DMS 273 (cell line): ENCODE measurements around the gene MAP1LC3B2.

Experiments
- DNase-seq: peaks from one replicate; lab custom pipeline; 2025; ENCODE audit not compliant: unreplicated experiment; lab: John Stamatoyannopoulos, UW

Gene MAP1LC3B2

GRCh38 chr12:116537101-116537904 lies 21.9 kb upstream of the MAP1LC3B2 start:
- no peak for DNase-seq

DNA sequence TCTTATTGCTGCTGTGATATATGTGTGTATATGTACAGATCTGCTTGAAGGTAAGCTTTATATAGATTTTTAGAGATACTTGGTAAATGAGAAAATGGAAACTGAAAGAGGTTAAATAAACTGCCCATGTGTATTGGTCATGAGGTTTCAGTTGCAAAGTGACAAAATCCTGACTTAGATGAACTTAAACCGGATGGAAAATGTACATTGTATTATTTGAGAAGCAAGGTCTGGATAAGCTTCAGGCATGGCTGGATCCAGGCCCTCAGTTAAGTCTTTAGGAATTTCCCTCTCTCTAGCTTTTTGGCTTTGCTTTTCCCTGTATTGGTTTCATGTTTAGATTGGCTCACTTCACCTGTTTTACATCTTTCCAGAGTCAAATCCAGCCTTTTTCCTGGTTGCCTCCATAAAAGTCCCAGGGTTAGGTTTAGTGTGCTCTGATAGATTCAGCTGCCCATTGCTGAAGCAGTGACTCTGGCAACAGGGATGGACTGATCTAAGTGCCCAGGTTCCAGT lies 21.0 kb upstream of the MAP1LC3B2 start:
- no peak for DNase-seq

DNA sequence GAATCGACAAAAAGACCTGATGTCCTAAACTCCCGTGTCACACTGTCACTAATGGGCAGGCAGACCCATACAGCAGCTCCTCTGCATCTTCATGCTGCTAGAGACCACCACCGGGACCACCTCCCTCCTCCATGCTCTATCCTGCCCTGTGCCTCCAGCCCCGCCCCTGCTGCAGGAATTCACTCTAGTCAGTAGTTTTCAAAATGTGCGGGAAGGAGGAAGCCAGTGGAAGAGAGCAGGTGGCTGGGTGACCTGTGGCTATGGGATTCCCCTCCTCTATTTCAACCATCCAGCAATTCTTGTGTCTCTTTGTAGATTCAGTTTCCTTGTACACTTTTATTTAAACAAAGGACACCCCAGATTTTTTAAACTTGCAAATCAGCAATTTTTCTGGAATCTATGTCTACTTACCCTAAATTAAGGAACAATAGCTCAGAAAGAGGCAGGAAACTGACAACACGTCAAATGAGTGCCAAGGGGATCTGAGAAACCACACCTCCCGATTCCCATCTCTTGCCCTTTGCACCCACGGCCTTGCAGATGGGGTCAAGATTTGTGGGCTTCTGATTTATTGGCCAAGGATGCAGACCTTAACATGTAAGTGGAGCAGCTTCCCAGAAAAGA lies 20.4 kb upstream of the MAP1LC3B2 start:
- DNase-seq = no peak

- no peak for DNase-seq
Measured at GRCh38 chr12:116539361-116539771, 19.8 kb upstream of the MAP1LC3B2 start.

- peak; percentile 74 for DNase-seq
Measured at GRCh38 chr12:116539905-116540482, 19.2 kb upstream of the MAP1LC3B2 start.

DNA sequence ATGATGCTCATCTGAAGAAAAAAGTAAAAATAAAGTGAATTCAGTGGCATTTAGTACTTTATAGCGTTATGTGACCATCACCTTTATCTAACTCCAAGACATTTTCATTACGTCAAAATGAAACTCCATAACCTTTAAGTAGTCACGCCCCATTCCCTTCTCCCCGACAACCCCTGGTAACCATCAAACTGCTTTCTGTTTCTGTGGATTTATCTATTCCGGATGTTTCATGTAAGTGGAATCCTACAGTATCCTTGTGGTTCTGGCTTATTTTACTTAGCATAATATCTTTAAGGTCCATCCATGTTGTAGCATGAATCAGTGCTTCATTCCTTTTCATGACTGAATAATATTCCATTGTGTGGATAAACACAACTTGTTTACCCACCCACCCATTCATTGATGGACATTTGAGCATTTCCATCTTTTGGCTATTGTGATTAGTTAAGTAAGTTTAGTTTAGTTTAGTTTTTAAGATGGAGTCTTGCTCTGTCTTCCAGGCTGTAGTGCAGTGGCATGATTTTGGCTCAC lies 18.5 kb upstream of the MAP1LC3B2 start:
- DNase-seq = no peak

GRCh38 chr12:116541547-116542344 lies 17.4 kb upstream of the MAP1LC3B2 start:
- no peak for DNase-seq

- no peak for DNase-seq
Measured at GRCh38 chr12:116542345-116542956, 16.7 kb upstream of the MAP1LC3B2 start.

GRCh38 chr12:116544656-116545055 lies 14.5 kb upstream of the MAP1LC3B2 start:
- DNase-seq = no peak

DNA sequence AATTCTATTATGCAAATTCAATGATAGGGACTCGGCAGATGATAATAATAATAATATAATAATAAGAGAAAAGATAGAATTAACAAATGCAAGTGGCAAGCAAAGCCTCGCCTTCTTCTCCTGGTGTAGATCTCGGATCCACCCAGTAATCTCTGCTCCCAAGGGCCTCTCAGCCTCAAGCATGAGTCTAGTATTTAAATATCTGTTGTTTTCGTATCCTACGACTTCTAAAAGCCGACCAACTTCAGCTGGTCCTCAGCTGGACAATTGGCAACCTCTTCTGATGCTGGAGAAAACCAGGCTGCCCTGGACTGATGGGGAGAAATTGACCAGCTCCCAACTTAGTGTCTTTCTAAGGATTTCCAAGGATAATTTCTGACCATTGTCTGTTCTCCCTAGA lies 14.0 kb upstream of the MAP1LC3B2 start:
- DNase-seq = no peak

DNA sequence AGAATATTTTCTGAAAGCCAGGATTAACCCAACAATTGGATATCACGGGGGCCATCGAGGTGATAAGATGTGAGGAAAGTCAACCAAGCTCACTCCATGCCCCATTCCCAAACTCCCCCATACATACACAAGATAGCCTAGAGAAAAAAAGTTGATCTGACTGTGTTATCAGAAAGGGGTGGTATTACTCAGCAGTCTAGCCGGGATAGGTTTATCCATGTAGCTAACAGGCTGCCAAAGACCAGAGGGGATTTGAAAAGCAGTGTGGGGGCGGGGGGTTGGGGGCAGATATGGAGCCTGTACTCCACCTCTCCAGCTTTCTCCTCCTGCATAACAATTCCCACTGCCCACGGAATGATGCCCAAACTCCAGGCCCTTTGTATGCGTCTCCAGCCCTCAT lies 13.2 kb upstream of the MAP1LC3B2 start:
- DNase-seq = no peak

- no peak for DNase-seq
Measured at GRCh38 chr12:116547955-116548501, 11.2 kb upstream of the MAP1LC3B2 start.

GRCh38 chr12:116549993-116550392 lies 9.2 kb upstream of the MAP1LC3B2 start:
- no peak for DNase-seq

DNA sequence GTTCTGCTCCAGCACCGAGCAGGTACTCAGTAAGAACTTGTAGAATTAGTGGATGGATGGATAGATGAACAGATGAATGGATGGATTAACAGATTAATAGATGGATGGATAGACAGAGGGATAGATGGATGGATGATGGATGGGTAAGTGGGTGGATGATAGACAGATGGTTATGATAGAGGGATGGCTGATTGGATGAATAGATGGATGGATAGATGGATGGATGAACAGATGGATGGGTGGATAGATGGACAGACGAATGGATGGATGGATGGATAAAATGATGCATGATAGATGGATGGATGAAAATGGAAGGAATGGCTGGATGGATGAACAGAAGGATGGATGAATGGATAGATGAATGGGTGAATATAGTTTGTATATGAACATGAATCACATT lies 8.0 kb upstream of the MAP1LC3B2 start:
- no peak for DNase-seq

- DNase-seq = no peak
Measured at GRCh38 chr12:116551619-116551951, 7.6 kb upstream of the MAP1LC3B2 start.

DNA sequence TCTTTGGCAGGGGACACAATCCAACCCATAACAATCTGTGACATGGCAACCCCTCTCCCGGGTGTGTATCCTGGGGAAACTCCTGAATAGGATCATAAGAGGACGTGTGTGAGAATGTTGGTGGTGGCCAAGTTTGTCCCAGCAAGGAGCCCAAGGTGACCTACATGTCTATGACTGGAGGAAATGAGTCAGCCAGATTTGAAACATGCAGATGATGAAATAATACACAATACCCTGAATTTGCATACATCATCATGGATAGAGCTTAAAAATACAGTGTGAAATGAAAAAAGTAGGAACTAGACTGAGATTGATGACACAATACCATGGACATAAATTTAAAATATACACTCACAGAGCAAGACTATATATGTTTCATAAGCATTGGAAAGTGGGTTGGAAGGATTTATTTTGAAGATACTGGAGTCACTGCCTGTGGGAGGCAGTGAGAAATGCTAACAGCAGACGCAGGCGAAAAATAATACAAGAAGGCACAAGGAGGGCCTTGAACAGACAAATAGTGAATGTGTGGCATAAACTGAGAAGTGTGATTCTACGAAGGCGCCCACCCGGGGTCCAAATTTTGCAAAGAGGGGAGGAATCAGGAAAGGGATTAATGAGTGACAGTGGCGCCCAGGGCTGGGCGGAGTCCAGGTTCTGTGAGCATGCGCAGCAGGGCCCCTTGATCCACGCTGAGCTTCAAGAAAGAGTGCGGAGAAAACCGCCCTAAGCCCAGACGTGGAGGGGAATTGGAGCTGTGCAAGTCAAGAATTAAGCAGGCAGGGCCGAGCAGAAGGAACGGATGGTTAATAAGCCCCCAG lies 7.0 kb upstream of the MAP1LC3B2 start:
- DNase-seq = no peak

DNA sequence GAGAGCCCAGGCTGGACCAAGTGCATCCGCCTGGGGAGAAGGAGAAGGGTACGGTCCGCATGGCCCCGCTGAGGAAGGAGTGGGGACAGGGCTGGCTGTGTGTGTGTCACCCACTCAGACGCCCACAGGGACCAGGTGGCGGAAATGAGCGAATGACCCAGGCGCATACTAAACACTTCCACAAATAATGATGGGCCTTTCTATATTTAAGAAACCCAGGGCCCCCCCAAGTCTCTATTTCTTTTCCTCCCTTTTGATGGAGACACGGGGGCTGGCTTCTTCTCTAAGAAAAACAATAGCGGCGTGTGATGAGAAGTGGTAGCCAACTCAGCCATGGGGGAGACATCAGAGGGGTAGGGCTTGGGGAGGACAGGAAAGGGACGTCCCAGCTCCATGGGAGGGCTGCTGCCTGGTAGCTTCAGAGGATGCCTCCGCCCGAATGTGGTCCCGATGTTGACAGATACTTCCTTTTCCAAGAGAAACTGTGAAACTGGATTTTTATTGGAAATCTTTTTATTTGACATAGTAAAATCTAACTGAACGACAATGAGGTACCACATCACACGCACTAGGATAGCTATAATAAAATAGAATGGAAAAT lies 6.3 kb upstream of the MAP1LC3B2 start:
- DNase-seq = no peak

GRCh38 chr12:116556356-116556952 lies 2.7 kb upstream of the MAP1LC3B2 start:
- DNase-seq = no peak
